Mesendoderm (in vitro differentiated cells): ENCODE data around the gene ASB2.

Experiments used
- DNase-seq: peaks from one replicate; pipeline ENCODE4 v3.0.0; 2013
- H2AK5ac ChIP-seq: 2 replicates; pipeline ENCODE4 v1.6.1; 2013; ENCODE audit warnings: low read length, inconsistent platforms
- H2BK120ac ChIP-seq: 2 replicates; pipeline ENCODE4 v1.6.1; 2013; ENCODE audit warnings: low read depth, mild to moderate bottlenecking, low read length, moderate library complexity, mixed read lengths
- H2BK15ac ChIP-seq: replicated peaks from 2 replicates; pipeline ENCODE4 v1.6.1; 2013; ENCODE audit warnings: low read depth, mild to moderate bottlenecking, moderate library complexity
- H2BK5ac ChIP-seq: 2 replicates; pipeline ENCODE4 v1.6.1; 2013; ENCODE audit warnings: low read length, inconsistent platforms
- H3K18ac ChIP-seq: 2 replicates; pipeline ENCODE4 v1.6.1; 2013; ENCODE audit warnings: mild to moderate bottlenecking, low read length, mixed read lengths
- H3K23ac ChIP-seq: one replicate; pipeline ENCODE4 v1.6.1; 2013; ENCODE audit warnings: low read length
- H3K27ac ChIP-seq: 2 replicates; pipeline ENCODE4 v1.5.1; 2013; ENCODE audit warnings: low read depth, mild to moderate bottlenecking, inconsistent platforms, low read length, moderate library complexity
- H3K27me3 ChIP-seq: 2 replicates; pipeline ENCODE4 v1.6.1; 2013; ENCODE audit warnings: low read length, control low read depth, mild to moderate bottlenecking, inconsistent platforms; ENCODE audit not compliant: insufficient read depth, poor library complexity
- H3K36me3 ChIP-seq: 2 replicates; pipeline ENCODE4 v1.6.1; 2013; ENCODE audit warnings: low read length, inconsistent platforms; ENCODE audit not compliant: control insufficient read depth, insufficient read depth
- H3K4ac ChIP-seq: one replicate; pipeline ENCODE4 v1.6.1; 2013; ENCODE audit warnings: low read depth, mild to moderate bottlenecking, low read length, moderate library complexity
- H3K4me1 ChIP-seq: 2 replicates; pipeline ENCODE4 v1.6.1; 2013; ENCODE audit warnings: low read depth, low read length, inconsistent platforms; ENCODE audit not compliant: control insufficient read depth
- H3K4me2 ChIP-seq: 2 replicates; pipeline ENCODE4 v1.6.1; 2013; ENCODE audit warnings: low read length
- H3K4me3 ChIP-seq: 2 replicates; pipeline ENCODE4 v1.5.1; 2013; ENCODE audit warnings: mild to moderate bottlenecking, low read length
- H3K56ac ChIP-seq: one replicate; pipeline ENCODE4 v1.6.1; 2013; ENCODE audit warnings: low read length
- H3K79me1 ChIP-seq: 2 replicates; pipeline ENCODE4 v1.6.1; 2013; ENCODE audit warnings: low read length, inconsistent platforms
- H3K79me2 ChIP-seq: 2 replicates; pipeline ENCODE4 v1.6.1; 2013; ENCODE audit warnings: mild to moderate bottlenecking, low read length; ENCODE audit not compliant: control insufficient read depth, insufficient read depth
- H3K9ac ChIP-seq: 2 replicates; pipeline ENCODE4 v1.6.1; 2013; ENCODE audit warnings: low read length, inconsistent platforms
- H4K5ac ChIP-seq: one replicate; pipeline ENCODE4 v1.6.1; 2013; ENCODE audit warnings: low read length
- H4K8ac ChIP-seq: one replicate; pipeline ENCODE4 v1.6.1; 2013; ENCODE audit warnings: low read depth, mild to moderate bottlenecking, control low read depth, low read length, moderate library complexity
- WGBS: extraction: QIAGEN DNeasy Blood & Tissue Kit; methylation state at CpG from one replicate; pipeline ENCODE4 v1.1.7; 2013; ENCODE audit warnings: low lambda C conversion rate, missing lambda C conversion rate; ENCODE audit not compliant: insufficient coverage; ENCODE audit errors: extremely low coverage; 5-methylcytosine and 5-hydroxymethylcytosine counted together

The ASB2 gene

GRCh38 chr14:94004015-94004414 is 27.6 kb upstream of the ASB2 start:
- H3K4me2 ChIP-seq, result no peak overlapping the region
- no peak overlapping the region for H3K4me3 ChIP-seq
- H3K79me2 ChIP-seq, result no peaks in the 10 kb centered on the region
- no peaks in the 10 kb centered on the region for H3K79me1 ChIP-seq
- H2BK120ac ChIP-seq, result no peak overlapping the region
- no peak overlapping the region for H3K18ac ChIP-seq
- H2BK15ac ChIP-seq, result no peak overlapping the region
- no peaks in the 10 kb centered on the region for H3K36me3 ChIP-seq
- no peak overlapping the region for H4K8ac ChIP-seq
- WGBS, result no CpG with 5 or more reads among the region's 8 CpGs
- H3K23ac ChIP-seq, result no peak overlapping the region
- no peak overlapping the region for H2BK5ac ChIP-seq
- H3K9ac ChIP-seq, result no peak overlapping the region
- H4K5ac ChIP-seq, result no peak overlapping the region
- H3K4me1 ChIP-seq, result no peaks in the 10 kb centered on the region
- no peak overlapping the region for H2AK5ac ChIP-seq
- H3K27ac ChIP-seq, result no peak overlapping the region
- no peaks in the 10 kb centered on the region for H3K27me3 ChIP-seq
- no peak overlapping the region for H3K56ac ChIP-seq
- DNase-seq, result no peak
- H3K4ac ChIP-seq, result no peak overlapping the region

- H2AK5ac ChIP-seq, result no peak overlapping the region
- no peaks in the 10 kb centered on the region for H3K79me2 ChIP-seq
- no peaks in the 10 kb centered on the region for H3K27me3 ChIP-seq
- no peak overlapping the region for H3K27ac ChIP-seq
- H4K5ac ChIP-seq, result no peak overlapping the region
- no peak overlapping the region for H3K18ac ChIP-seq
- H2BK15ac ChIP-seq, result no peak overlapping the region
- H3K9ac ChIP-seq, result no peak overlapping the region
- H2BK120ac ChIP-seq, result no peak overlapping the region
- H3K4me3 ChIP-seq, result no peak overlapping the region
- H3K79me1 ChIP-seq, result no peaks in the 10 kb centered on the region
- no peak overlapping the region for H3K23ac ChIP-seq
- H3K36me3 ChIP-seq, result no peaks in the 10 kb centered on the region
- no peaks in the 10 kb centered on the region for H3K4me1 ChIP-seq
- H3K56ac ChIP-seq, result no peak overlapping the region
- no CpG with 5 or more reads among the region's 4 CpGs for WGBS
- H3K4me2 ChIP-seq, result no peak overlapping the region
- H2BK5ac ChIP-seq, result no peak overlapping the region
- no peak overlapping the region for H4K8ac ChIP-seq
- no peak for DNase-seq
- H3K4ac ChIP-seq, result no peak overlapping the region
Measured at GRCh38 chr14:94003397-94003796, 27.0 kb upstream of the ASB2 start.

- no peaks in the 10 kb centered on the region for H3K27me3 ChIP-seq
- no peak overlapping the region for H3K27ac ChIP-seq
- no peak overlapping the region for H3K23ac ChIP-seq
- no peak overlapping the region for H2BK5ac ChIP-seq
- H3K9ac ChIP-seq, result no peak overlapping the region
- H3K18ac ChIP-seq, result no peak overlapping the region
- no peak overlapping the region for H3K4me2 ChIP-seq
- no peak overlapping the region for H2BK120ac ChIP-seq
- WGBS, result no CpG with 5 or more reads among the region's 26 CpGs
- H3K36me3 ChIP-seq, result no peaks in the 10 kb centered on the region
- H2BK15ac ChIP-seq, result no peak overlapping the region
- H4K8ac ChIP-seq, result no peak overlapping the region
- H3K79me2 ChIP-seq, result no peaks in the 10 kb centered on the region
- H2AK5ac ChIP-seq, result no peak overlapping the region
- H3K4ac ChIP-seq, result no peak overlapping the region
- H3K4me1 ChIP-seq, result no peaks in the 10 kb centered on the region
- H3K56ac ChIP-seq, result no peak overlapping the region
- H3K4me3 ChIP-seq, result no peak overlapping the region
- H3K79me1 ChIP-seq, result no peaks in the 10 kb centered on the region
- DNase-seq, result peak; percentile 87
- H4K5ac ChIP-seq, result no peak overlapping the region
Measured at GRCh38 chr14:94001501-94002396, 25.4 kb upstream of the ASB2 start.

GRCh38 chr14:94001016-94001415 is 24.6 kb upstream of the ASB2 start:
- Histone ChIP-seq H3K79me1 (no peaks in the 10 kb centered on the region), H2AK5ac (no peak overlapping the region), H3K36me3 (no peaks in the 10 kb centered on the region), H3K4me2 (no peak overlapping the region), H4K5ac (no peak overlapping the region), H4K8ac (no peak overlapping the region), H3K9ac (no peak overlapping the region), H3K4me1 (no peaks in the 10 kb centered on the region), H3K18ac (no peak overlapping the region), H2BK5ac (no peak overlapping the region), H3K56ac (no peak overlapping the region), H3K27me3 (no peaks in the 10 kb centered on the region), H3K27ac (no peak overlapping the region), H2BK15ac (no peak overlapping the region), H2BK120ac (no peak overlapping the region), H3K23ac (no peak overlapping the region), H3K4me3 (no peak overlapping the region), H3K79me2 (no peaks in the 10 kb centered on the region), H3K4ac (no peak overlapping the region)
- WGBS, result no CpG with 5 or more reads among the region's 13 CpGs
- no peak for DNase-seq

- Histone ChIP-seq H3K79me1 (no peaks in the 10 kb centered on the region), H4K5ac (no peak overlapping the region), H3K18ac (no peak overlapping the region), H2BK5ac (no peak overlapping the region), H3K36me3 (no peaks in the 10 kb centered on the region), H2AK5ac (no peak overlapping the region), H3K4ac (no peak overlapping the region), H3K27ac (no peak overlapping the region), H3K27me3 (no peaks in the 10 kb centered on the region), H3K56ac (no peak overlapping the region), H3K4me2 (no peak overlapping the region), H3K9ac (no peak overlapping the region), H3K4me3 (no peak overlapping the region), H2BK15ac (no peak overlapping the region), H4K8ac (no peak overlapping the region), H3K23ac (no peak overlapping the region), H2BK120ac (no peak overlapping the region), H3K4me1 (no peaks in the 10 kb centered on the region), H3K79me2 (no peaks in the 10 kb centered on the region)
- no peak for DNase-seq
- no CpG with 5 or more reads among the region's 6 CpGs for WGBS
Measured at GRCh38 chr14:94000267-94000666, 23.9 kb upstream of the ASB2 start.

- Histone ChIP-seq H2BK15ac (no peak overlapping the region), H3K79me2 (no peaks in the 10 kb centered on the region), H3K23ac (no peak overlapping the region), H3K4me3 (no peak overlapping the region), H4K5ac (no peak overlapping the region), H3K79me1 (no peaks in the 10 kb centered on the region), H3K27ac (no peak overlapping the region), H3K4me2 (no peak overlapping the region), H3K27me3 (no peaks in the 10 kb centered on the region), H3K18ac (no peak overlapping the region), H3K9ac (no peak overlapping the region), H2BK5ac (no peak overlapping the region), H3K56ac (no peak overlapping the region), H2BK120ac (no peak overlapping the region), H3K4me1 (no peaks in the 10 kb centered on the region), H3K4ac (no peak overlapping the region), H2AK5ac (no peak overlapping the region), H4K8ac (no peak overlapping the region), H3K36me3 (no peaks in the 10 kb centered on the region)
- DNase-seq, result peak; percentile 46
- no CpG with 5 or more reads among the region's 8 CpGs for WGBS
Measured at GRCh38 chr14:93999573-93999972, 23.2 kb upstream of the ASB2 start.
